Posterior vena cava (tissue), 2 donors: ENCODE measurements around the gene ZNF565. TPM values are rescaled to one million over a fixed set of nuclear protein-coding genes. Genes with fewer than 3 reads are reported as not detected.

Experiments
- total RNA-seq, 2 donors: library from RNA; stranded (reverse); fragmentation: NEBNext Ultra II Directional; extraction: Animal tissue kit (Norgen Biotek cat#: 25700); gene quantifications; one replicate each; pipeline ENCODE4 v1.2.1, GENCODE V29; 2021
- donor health status: DM: yes; HTN: yes; CAD: no.
- donor health status: DM: yes; HTN: yes; CAD: no.

The ZNF565 gene
- total RNA-seq, 2 donors from 2014 or later = 5.2 to 5.3 TPM

Other genes with a start within 250 kb of the ZNF565 start
- 10 to 100 TPM; 11.2 to 13.3 TPM for gene SDHAF1, start 219.5 kb downstream of the ZNF565 start, total RNA-seq
- gene SYNE4, start 205.9 kb downstream of the ZNF565 start, total RNA-seq = under 1 TPM; 0.24 to 0.93 TPM
- 10 to 100 TPM; 10.8 to 14.4 TPM for gene ALKBH6, start 200.5 kb downstream of the ZNF565 start, total RNA-seq
- gene CLIP3, start 181.8 kb downstream of the ZNF565 start, total RNA-seq = 10 to 100 TPM; 30.4 to 32.0 TPM
- gene THAP8, start 160.4 kb downstream of the ZNF565 start, total RNA-seq = 1 to 10 TPM; 2.9 to 3.7 TPM
- under 1 TPM; 0.37 to 0.71 TPM for gene WDR62, start 159.8 kb downstream of the ZNF565 start, total RNA-seq
- not detected for gene OVOL3, start 103.5 kb downstream of the ZNF565 start, total RNA-seq
- gene POLR2I, start 99.8 kb downstream of the ZNF565 start, total RNA-seq = 10 to 100 TPM; 43.9 to 47.6 TPM
- 100 to 1,000 TPM; 133 to 141 TPM for gene TBCB, start 99.2 kb downstream of the ZNF565 start, total RNA-seq
- gene CAPNS1, start 74.6 kb downstream of the ZNF565 start, total RNA-seq = 100 to 1,000 TPM; 586 to 597 TPM
- gene COX7A1, start 62.2 kb downstream of the ZNF565 start, total RNA-seq = 100 to 1,000 TPM; 232 to 242 TPM
- 10 to 100 TPM; 40.2 to 41.7 TPM for gene ZNF146, start 441 bp upstream of the ZNF565 start, total RNA-seq
- gene ZFP14, start 164.5 kb upstream of the ZNF565 start, total RNA-seq = 1 to 10 TPM; 3.9 to 4.3 TPM
- gene ZFP82, start 204.0 kb upstream of the ZNF565 start, total RNA-seq = 1 to 10 TPM; 6.1 to 6.3 TPM